LNCAP (cell line): Measurements from ENCODE around the gene TLE4.

Experiments
- TF ChIP-seq, protein P1 (sequence below): fragments of 450-650 bp; IDR thresholded peaks from 2 replicates; pipeline ENCODE4 v1.5.1; 2017; ENCODE audit warnings: mild to moderate bottlenecking

Gene TLE4

DNA sequence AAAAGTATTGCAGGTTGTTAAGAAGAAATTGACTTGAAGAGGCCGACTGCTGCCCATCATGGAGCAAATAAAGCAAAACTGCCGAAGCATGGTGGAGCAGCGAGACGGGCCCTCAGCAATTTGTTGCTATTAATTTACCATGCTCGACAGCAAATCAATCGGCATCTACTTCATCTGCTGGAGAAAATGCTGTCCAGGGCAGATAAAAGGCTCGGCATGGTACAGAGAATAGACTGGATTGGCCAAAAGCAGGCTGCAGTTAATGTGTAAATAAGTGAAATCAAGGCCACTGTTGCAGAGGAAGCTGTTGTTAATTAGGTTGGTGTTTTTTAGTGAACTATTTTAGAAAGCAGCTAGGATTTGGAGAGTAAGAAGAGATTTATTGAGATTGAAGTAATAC is 8.3 kb downstream of the TLE4 start:
- TF ChIP-seq, protein P1, sequence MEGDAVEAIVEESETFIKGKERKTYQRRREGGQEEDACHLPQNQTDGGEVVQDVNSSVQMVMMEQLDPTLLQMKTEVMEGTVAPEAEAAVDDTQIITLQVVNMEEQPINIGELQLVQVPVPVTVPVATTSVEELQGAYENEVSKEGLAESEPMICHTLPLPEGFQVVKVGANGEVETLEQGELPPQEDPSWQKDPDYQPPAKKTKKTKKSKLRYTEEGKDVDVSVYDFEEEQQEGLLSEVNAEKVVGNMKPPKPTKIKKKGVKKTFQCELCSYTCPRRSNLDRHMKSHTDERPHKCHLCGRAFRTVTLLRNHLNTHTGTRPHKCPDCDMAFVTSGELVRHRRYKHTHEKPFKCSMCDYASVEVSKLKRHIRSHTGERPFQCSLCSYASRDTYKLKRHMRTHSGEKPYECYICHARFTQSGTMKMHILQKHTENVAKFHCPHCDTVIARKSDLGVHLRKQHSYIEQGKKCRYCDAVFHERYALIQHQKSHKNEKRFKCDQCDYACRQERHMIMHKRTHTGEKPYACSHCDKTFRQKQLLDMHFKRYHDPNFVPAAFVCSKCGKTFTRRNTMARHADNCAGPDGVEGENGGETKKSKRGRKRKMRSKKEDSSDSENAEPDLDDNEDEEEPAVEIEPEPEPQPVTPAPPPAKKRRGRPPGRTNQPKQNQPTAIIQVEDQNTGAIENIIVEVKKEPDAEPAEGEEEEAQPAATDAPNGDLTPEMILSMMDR: no peak

GRCh38 chr9:79581388-79581787 is 9.6 kb downstream of the TLE4 start:
- TF ChIP-seq, protein P1: no peak

DNA sequence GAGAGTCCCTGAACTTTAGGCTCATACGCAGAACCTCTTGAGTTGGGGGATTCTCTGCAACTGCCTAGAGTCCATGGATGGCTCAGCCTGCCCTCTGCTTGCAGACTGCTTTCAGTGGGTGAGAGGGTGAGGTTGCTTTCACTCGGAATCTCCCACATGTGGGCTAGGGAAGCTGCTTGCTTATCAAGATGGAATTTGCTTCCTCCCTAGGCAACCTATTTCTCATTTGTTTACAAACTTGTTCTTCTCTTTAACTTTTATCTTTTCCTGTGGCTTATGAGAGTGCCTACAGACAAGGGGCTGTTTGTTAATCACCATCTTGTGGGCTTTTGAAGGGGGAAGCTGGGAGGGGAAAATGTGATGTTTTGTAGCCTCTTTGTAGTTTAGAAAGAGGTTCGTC is 10.0 kb downstream of the TLE4 start:
- TF ChIP-seq, protein P1: no peak

DNA sequence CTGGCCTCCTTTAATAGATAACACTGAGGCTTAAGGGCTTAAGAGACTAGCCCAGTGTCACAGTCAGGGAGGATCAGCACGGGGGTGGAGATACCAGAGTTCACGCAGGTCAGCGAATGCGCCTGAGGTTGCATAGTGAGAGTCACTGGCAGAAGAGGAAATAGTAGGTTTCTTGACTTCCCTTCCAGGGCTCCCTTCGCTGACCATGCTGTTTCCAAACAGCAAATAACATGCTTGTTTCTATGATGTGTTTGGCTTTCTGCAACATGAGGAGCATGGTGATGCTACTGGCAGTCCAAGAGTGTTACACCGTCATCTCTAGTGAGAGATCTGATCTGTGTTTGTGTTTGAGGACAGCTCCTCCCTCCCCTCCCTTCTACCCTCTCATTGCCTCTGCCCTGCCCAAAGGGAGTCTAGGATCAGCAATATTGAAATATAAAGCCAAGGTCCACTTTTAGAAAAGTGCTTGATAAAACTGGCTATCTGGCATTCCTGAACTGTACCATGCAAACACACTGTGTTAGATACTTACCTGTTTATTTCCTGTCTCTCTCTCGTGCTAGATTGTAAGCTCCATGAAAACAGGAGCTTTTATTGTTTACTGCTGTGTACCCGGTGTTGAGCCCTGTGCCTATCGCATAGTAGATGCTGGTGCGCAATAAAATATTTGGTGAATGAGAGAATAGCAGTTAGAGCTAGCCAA is 12.3 kb downstream of the TLE4 start:
- TF ChIP-seq, protein P1: no peak

GRCh38 chr9:79584655-79584982 is 12.9 kb downstream of the TLE4 start:
- TF ChIP-seq, protein P1: no peak

DNA sequence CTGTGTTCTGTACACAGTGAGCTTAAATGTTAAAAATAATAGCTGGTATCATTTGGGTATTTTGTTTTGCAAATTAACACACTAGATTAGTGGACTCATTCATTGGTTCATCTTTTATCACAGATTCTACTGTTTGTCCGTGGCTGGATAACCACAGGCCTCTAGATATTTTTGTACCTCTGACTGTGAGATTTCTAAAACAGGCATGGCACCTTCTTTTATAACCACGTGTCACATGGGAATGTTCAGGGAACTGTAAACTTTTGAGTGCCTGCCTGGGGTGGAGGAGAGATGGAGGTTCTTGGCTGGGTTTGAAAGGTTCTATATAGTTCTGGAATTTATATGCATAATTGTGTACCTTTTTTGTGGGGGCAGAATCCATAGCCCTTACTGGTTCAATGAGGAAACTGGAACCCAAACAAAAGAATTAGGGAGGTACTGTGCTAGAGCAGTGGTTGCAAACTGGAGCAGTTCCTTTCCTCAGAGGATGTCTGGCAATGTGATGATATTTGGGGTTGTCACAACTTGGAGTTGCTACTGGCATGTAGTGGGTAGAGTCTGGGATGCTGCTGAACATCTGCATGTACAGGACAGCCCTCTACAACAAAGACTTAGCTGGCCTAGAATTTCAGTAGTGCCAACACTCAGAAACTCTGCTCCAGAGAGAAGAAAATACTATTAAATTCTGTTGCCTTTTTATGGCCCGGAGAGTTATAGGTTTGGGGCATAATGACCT is 16.9 kb downstream of the TLE4 start:
- TF ChIP-seq, protein P1: no peak

DNA sequence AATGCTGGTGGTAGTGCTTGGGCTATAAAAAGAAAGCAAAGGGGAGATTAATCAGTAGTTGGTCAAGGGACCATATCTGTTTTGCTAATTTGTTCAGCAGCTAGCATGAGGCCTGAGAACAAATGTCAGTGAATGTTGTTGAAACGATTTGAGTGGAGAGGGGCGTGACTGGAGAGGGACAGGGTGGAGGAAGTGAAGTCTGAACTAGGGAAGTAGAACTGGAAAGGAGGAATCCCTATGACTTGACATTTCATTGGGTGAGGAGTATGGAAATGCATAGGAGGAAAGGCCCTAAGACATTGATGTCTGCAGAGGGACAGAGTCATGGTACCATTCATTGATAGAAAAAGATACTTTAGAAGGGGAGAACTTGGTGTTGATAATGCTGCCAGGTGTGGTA is 19.7 kb downstream of the TLE4 start:
- TF ChIP-seq, protein P1: no peak
